Caco-2 (cell line): Measurements from ENCODE around the gene UGT1A1. TPM values are rescaled to one million over a fixed set of nuclear protein-coding genes. Genes with fewer than 3 reads are reported as not detected.

Experiments
- BruUV-seq: library from RNA; stranded (reverse); fragments of 400-500 nt; replicated peaks from 2 replicates; lab custom pipeline; 2021; lab: Mats Ljungman, UMichigan
- CTCF ChIA-PET: fragments of 300-600 bp; sonication (Branson Sonifier 250); formaldehyde crosslinking; loops from one replicate; lab custom pipeline; 2022; ENCODE audit warnings: antibody characterized with exemption; lab: Charles Lee
- POLR2A ChIA-PET: fragments of 300-600 bp; sonication (Branson Sonifier 250); formaldehyde crosslinking; loops from one replicate; lab custom pipeline; 2022; ENCODE audit warnings: antibody characterized with exemption; lab: Charles Lee
- DNase-seq, 2 experiments: peaks; one replicate each; pipeline versions ENCODE4 v3.0.0 to v3.0.0-alpha.2; 2020 to 2022
- H3K27me3 ChIP-seq: replicated peaks from 2 replicates; pipeline ENCODE4 v1.6.0; 2011; ENCODE audit warnings: low read length; ENCODE audit not compliant: control insufficient read depth, insufficient read depth
- H3K36me3 ChIP-seq: 2 replicates; pipeline ENCODE4 v1.5.1; 2011; ENCODE audit warnings: low read length; ENCODE audit not compliant: control insufficient read depth, insufficient read depth
- H3K4me1 ChIP-seq: fragments of 250-450 bp; sonication (Bioruptor Pico); 2 replicates; pipeline ENCODE4 v1.5.1; 2020; ENCODE audit warnings: mild to moderate bottlenecking
- H3K4me3 ChIP-seq: 2 replicates; pipeline ENCODE4 v1.5.1; 2011; ENCODE audit warnings: low read depth, mild to moderate bottlenecking, control low read depth, low read length
- H3K9me3 ChIP-seq: fragments of 250-450 bp; sonication (Bioruptor Pico); 2 replicates; pipeline ENCODE4 v1.5.1; 2020; ENCODE audit warnings: mild to moderate bottlenecking, moderate library complexity
- H3K27ac Mint-ChIP-seq: one replicate; pipeline ENCODE4 v1.8.0; 2022; ENCODE audit warnings: mixed read lengths; ENCODE audit not compliant: unreplicated experiment
- H3K27me3 Mint-ChIP-seq: one replicate; pipeline ENCODE4 v1.8.0; 2022; ENCODE audit warnings: mixed read lengths; ENCODE audit not compliant: insufficient read depth, unreplicated experiment
- H3K36me3 Mint-ChIP-seq: one replicate; pipeline ENCODE4 v1.8.0; 2022; ENCODE audit warnings: mild to moderate bottlenecking, mixed read lengths; ENCODE audit not compliant: insufficient read depth, unreplicated experiment
- H3K4me1 Mint-ChIP-seq: one replicate; pipeline ENCODE4 v1.8.0; 2022; ENCODE audit warnings: low read depth, mixed read lengths; ENCODE audit not compliant: unreplicated experiment
- H3K4me3 Mint-ChIP-seq: one replicate; pipeline ENCODE4 v1.8.0; 2022; ENCODE audit warnings: mild to moderate bottlenecking, moderate library complexity, mixed read lengths; ENCODE audit not compliant: unreplicated experiment
- H3K9me3 Mint-ChIP-seq: one replicate; pipeline ENCODE4 v1.8.0; 2022; ENCODE audit warnings: mixed read lengths; ENCODE audit not compliant: unreplicated experiment
- CTCF ChIP-seq, 2 experiments: fragments of 200-600 bp in 1 of 2; IDR thresholded peaks; 1 replicate in 1 of 2; 2 replicates in 1 of 2; pipeline versions ENCODE4 v1.5.1 to v1.8.0; 2011 to 2022; ENCODE audit warnings: antibody characterized with exemption in 1 of 2, control low read depth in 1 of 2, inconsistent platforms in 1 of 2, low read depth in 1 of 2, low read length in 1 of 2, mild to moderate bottlenecking in 1 of 2, moderate library complexity in 1 of 2; ENCODE audit not compliant: insufficient read depth in 1 of 2, severe bottlenecking in 1 of 2, unreplicated experiment in 1 of 2
- intact Hi-C: fragments of 100-400 bp; cut with micrococcal nuclease; formaldehyde crosslinking; loops from one replicate; pipeline ENCODE4 v1.10.0; 2022; ENCODE audit not compliant: unreplicated experiment
- total RNA-seq: library from RNA; stranded (reverse); gene quantifications from 2 replicates; pipeline ENCODE4 v1.2.3, GENCODE V29; 2022

The UGT1A1 gene
- total RNA-seq, 1 experiment from 2014 or later: 3.0 TPM

- intact Hi-C loops: no loop called here
- DNase-seq: no peak
- ChIA-PET POLR2A (no interaction called here), CTCF (no interaction called here)
- H3K4me1 Mint-ChIP-seq: no peaks in the 10 kb centered on the region
- no peaks in the 10 kb centered on the region for H3K27me3 Mint-ChIP-seq
- BruUV-seq: no TSS peak
- no peak overlapping the region for H3K4me3 Mint-ChIP-seq
- Histone ChIP-seq H3K4me1 (no peaks in the 10 kb centered on the region), H3K27me3 (no peaks in the 10 kb centered on the region), H3K36me3 (no peaks in the 10 kb centered on the region), H3K4me3 (no peak overlapping the region), H3K9me3 (no peaks in the 10 kb centered on the region)
- H3K27ac Mint-ChIP-seq: no peak overlapping the region
- TF ChIP-seq CTCF (IDR thresholded peaks at IDR 0.05; ENCODE audit: insufficient read depth in 1 of 2, low read depth in 1 of 2, low read length in 1 of 2, severe bottlenecking in 1 of 2, unreplicated experiment in 1 of 2): no peak
- no peaks in the 10 kb centered on the region for H3K9me3 Mint-ChIP-seq
- H3K36me3 Mint-ChIP-seq: no peaks in the 10 kb centered on the region
Observed at GRCh38 chr2:233816771-233817170, 56.7 kb downstream of the UGT1A1 start.

DNA sequence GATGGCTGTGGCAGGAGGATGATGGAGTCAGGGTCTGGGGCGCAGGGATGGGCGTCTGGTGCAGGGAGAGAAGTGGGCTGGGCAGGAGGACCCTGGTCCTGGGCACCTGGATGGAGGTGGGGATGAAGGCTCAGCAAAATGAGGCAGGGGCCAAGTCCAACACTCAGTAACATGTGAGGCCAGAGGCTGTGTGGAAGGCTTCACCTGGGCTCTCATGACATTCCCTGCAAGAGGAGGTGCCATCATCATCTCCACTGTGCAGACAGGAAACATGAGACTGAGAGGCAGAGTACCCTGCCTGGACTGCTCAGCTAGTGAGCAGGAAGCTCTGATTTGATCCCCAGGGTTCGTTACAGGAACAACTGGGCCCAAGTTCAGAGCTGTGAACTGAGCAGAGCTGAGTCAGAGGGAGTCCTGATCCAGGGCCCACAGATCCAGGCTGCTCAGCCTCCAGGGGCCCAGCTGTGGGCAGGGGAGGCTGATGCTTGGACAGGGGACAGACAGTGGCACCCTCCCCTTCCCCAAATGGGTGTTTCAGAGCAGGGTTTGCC is 57.4 kb downstream of the UGT1A1 start:
- ChIA-PET CTCF (no interaction called here), POLR2A (no interaction called here)
- no peak for DNase-seq

GRCh38 chr2:233817995-233818638 is 58.0 kb downstream of the UGT1A1 start:
- CTCF ChIA-PET: no interaction called here
- H3K27me3 ChIP-seq: no peaks in the 10 kb centered on the region
- Mint-ChIP-seq H3K9me3 (no peaks in the 10 kb centered on the region), H3K4me3 (no peak overlapping the region), H3K36me3 (no peaks in the 10 kb centered on the region), H3K27me3 (no peaks in the 10 kb centered on the region), H3K27ac (no peak overlapping the region), H3K4me1 (no peaks in the 10 kb centered on the region)
- H3K4me1 ChIP-seq: no peaks in the 10 kb centered on the region
- DNase-seq: no peak
- H3K9me3 ChIP-seq: no peaks in the 10 kb centered on the region
- no TSS peak for BruUV-seq
- H3K36me3 ChIP-seq: no peaks in the 10 kb centered on the region
- no peak overlapping the region for H3K4me3 ChIP-seq
- intact Hi-C loops: no loop called here
- TF ChIP-seq CTCF (IDR thresholded peaks at IDR 0.05; ENCODE audit: insufficient read depth in 1 of 2, low read depth in 1 of 2, low read length in 1 of 2, severe bottlenecking in 1 of 2, unreplicated experiment in 1 of 2): no peak
- POLR2A ChIA-PET: no interaction called here

More for the DNA sequence above, 57.4 kb downstream of the UGT1A1 start:
- Mint-ChIP-seq H3K27me3 (no peaks in the 10 kb centered on the region), H3K27ac (no peak overlapping the region), H3K36me3 (no peaks in the 10 kb centered on the region), H3K4me3 (no peak overlapping the region), H3K9me3 (no peaks in the 10 kb centered on the region), H3K4me1 (no peaks in the 10 kb centered on the region)
- no TSS peak for BruUV-seq
- H3K9me3 ChIP-seq: no peaks in the 10 kb centered on the region
- no peak for TF ChIP-seq CTCF (IDR thresholded peaks at IDR 0.05; ENCODE audit: insufficient read depth in 1 of 2, low read depth in 1 of 2, low read length in 1 of 2, severe bottlenecking in 1 of 2, unreplicated experiment in 1 of 2)
- H3K36me3 ChIP-seq: no peaks in the 10 kb centered on the region
- H3K4me1 ChIP-seq: no peaks in the 10 kb centered on the region
- H3K27me3 ChIP-seq: no peaks in the 10 kb centered on the region
- intact Hi-C loops: no loop called here
- H3K4me3 ChIP-seq: no peak overlapping the region
